IPS-NIHi7 (cell line): Measurements from ENCODE around the gene VPS45.
"Not testable (repeated sequence)": the region's sequence is repeated elsewhere in the genome, so short reads cannot be mapped to it uniquely, and the experiment has no call there.

Experiments
- DNase-seq: peaks from one replicate; pipeline ENCODE4 v3.0.0; 2012; ENCODE audit warnings: mixed read lengths; ENCODE audit errors: extremely low spot score

Gene VPS45, protein sequence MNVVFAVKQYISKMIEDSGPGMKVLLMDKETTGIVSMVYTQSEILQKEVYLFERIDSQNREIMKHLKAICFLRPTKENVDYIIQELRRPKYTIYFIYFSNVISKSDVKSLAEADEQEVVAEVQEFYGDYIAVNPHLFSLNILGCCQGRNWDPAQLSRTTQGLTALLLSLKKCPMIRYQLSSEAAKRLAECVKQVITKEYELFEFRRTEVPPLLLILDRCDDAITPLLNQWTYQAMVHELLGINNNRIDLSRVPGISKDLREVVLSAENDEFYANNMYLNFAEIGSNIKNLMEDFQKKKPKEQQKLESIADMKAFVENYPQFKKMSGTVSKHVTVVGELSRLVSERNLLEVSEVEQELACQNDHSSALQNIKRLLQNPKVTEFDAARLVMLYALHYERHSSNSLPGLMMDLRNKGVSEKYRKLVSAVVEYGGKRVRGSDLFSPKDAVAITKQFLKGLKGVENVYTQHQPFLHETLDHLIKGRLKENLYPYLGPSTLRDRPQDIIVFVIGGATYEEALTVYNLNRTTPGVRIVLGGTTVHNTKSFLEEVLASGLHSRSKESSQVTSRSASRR

DNA sequence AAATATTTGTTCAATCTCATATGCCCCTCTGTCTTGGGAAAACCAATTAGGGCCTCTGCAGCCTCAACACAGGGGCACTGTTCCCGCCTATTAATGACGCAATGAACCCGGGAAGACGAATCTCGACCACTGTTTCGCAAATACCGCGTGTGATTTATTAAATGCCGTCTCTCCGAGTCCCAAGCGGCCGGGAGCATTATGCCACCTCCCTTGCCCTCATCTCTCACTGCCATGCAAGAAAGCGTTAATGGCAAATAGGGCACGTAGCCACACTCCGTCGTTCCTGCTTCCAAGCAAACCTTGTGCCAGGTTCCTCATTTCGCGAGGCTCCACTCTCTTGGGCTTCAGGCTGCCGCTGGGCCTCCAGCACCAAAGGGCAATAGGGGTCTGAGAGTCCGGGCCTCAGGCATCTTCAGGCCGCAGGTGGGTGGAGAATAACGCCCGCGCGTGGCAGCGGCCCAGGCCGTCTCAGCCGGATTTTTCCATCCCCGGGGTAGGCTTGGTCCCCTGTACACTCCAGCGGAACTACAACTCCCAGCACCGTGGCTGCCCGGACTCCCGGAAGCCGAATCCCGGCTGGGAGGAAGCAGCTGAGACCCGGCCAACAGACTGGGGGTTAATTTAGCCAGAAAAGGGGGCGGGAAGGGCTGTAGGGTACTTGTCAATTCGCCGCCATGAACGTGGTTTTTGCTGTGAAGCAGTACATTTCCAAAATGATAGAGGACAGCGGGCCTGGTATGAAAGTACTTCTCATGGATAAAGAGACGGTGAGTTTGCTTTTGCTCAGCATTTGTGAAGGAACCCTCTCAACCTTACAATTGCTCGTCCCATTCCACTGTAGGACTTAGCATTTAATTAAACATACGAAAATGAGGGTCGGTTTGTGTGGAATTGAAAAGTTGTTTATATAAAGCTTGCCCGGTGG lies at the start of gene VPS45:
Gene VPS45 (plus strand): TSS at position 593 of the 925 bp plus-strand sequence. CDS start 82 bp downstream, at position 675.
- DNase-seq, result peak; percentile 93

DNA sequence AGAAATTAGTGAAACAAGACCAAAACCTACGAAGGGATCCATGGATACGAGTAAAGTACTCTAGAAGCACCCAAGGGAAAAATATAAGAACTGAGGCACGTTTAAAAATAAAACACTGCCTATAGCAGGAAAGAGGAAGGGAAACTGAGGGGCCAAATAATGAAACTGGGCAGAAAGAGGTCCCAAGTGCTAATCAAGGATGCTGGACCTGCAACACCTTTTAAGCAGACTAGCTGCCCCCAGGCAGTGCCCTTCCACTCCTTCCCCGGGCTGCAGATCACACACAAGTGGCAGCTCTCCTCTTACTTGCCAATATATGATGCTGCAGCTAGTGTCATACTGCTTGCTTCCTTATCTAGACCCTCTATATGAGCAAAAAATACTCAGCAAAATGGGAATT lies 49.4 kb upstream of the VPS45 start:
- no peak for DNase-seq

DNA sequence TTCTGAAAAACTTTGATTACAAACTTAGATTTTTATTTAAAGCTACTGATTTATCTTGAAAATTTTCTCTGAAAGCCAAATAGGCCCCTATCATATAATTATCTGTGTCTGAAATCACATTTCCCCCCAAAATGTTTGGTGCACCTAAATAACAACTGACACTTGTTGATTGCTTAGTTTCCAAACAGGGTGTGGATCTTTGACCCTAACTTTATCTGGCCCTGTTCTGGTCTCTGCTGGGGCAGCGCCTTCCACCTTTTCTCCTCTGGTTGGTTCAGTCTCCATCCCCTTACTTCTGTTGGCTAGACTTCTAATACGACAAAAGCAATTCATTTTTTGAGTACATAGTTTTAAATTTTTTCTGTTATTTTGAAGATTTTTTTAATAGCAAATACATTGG lies 46.9 kb upstream of the VPS45 start:
- no peak for DNase-seq

DNA sequence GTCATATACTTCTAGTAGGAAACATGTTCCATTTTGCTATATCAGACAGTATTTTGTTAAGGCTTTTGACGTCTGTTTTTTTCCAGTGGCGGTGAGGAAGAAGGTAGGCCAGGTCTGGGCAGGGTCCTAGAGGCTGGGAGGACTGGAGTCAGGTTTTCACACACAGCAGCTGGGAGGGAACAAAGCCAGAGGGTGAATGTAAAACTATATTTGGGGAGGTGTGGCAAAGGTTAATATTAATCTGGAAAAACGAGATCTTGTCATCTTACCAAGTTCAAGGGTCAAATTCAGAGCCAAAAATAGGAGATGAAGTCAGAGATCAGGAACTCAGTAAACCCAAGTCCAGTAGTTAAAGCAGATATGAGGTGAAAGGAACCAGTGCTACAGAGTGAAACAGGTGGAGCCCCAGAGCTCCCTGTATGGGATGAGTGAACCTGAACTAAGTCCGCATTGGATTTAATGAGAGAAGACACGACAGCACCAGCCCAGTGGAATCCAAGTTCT lies 46.3 kb upstream of the VPS45 start:
- no peak for DNase-seq

DNA sequence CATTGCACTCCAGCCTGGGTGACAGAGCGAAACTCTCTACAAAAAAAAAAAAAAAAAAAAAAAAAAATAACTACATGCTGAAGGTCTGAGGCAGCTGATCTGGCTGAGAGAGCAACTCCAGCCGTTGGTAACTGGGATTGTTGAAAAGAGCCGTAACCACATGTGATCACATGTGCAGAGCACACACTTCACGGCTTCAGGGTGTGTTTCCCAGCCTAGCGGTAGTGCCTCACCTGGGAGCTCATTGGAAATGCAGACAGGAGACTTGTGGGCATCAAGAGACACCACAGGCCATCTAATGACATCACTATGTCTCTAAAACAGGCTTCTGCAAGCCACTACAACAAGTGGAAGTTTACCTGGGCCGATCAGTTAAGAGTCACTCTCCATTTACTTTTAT lies 45.2 kb upstream of the VPS45 start:
- DNase-seq, result no peak

DNA sequence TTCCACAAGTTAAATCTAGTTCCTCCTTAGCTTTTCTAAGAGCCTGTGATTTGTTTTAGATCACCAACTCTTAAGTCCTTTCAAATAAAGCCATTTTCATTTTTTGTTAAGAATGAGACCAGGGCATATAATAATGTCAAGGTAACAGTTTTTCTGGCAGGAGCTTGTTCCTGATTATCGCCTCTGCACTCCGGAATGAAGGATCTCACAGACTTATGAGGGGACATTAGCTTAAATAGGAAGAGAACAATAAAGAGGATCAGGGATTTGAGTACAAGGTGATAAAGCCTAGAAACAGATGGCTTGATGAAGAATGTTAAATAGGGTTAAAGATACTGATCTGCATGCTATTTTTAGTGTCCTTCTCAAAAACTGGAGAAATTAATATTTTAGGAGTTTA lies 43.4 kb upstream of the VPS45 start:
- DNase-seq, result no peak

DNA sequence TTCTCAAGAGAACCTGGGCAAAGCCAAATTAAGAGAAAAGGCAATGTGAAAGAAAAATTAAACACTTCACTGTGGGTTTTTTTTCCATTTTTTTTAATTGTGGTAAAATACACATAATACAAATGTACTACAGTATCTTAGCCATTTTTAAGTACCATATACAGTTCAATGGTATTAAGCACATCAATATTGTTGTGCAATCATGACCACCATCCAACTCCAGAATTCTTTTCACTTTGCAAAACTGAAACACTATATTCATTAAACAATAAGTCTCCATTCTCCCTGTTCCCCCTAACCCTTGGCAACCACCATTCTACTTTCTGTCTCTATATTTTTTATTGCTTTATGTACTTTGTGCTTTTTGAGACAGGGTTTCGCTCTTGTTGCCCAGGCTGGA lies 39.3 kb upstream of the VPS45 start:
- DNase-seq, result no peak

DNA sequence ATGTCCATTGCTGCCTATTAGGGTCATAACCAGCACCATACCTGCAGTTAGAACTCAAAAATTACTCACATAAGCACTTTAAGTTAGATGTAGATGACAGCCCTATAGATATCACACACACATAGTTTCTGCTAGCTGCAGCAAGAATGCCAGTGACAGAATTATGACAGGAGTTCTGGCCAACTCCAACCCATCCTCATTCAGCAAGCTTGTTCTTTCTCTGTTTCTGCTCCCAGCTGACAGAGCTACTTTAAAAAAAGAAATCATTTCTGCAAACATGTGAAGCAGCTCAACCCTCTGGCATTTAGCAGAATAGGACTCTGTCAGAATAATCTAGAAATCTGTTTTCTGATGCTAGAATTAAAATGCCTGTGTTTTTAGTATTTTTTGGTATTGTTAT lies 33.2 kb upstream of the VPS45 start:
- DNase-seq, result no peak

DNA sequence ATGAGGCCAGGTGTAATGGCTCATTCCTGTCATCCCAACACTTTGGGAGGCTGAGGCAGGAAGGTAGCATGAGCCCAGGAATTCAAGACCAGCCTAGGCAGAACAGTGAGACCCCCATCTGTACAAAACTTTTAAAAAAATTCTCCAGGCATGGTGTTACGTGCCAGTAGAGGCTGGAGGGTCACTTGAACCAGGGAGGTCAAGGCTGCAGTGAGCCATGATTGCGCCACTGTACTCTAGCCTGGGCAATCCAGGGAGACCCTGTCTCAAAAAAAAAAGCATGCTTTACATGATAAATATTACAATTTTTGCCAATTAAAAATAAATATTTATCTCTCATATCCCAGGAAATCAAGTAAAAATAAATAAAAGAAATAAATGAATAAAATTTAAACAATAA lies 17.6 kb upstream of the VPS45 start:
- DNase-seq, result no peak

DNA sequence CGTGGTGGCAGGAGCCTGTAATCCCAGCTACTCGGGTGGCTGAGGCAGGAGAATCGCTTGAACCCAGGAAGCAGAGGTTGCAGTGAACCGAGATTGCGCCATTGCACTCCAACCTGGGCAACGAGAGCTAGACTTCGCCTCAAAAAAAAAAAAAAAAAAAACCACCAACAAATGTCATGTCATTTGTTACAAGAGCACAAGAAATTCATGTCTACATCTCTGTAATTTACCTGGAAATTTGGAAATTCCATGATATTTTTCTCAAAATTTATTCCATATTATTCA lies 16.5 kb upstream of the VPS45 start:
- no peak for DNase-seq

DNA sequence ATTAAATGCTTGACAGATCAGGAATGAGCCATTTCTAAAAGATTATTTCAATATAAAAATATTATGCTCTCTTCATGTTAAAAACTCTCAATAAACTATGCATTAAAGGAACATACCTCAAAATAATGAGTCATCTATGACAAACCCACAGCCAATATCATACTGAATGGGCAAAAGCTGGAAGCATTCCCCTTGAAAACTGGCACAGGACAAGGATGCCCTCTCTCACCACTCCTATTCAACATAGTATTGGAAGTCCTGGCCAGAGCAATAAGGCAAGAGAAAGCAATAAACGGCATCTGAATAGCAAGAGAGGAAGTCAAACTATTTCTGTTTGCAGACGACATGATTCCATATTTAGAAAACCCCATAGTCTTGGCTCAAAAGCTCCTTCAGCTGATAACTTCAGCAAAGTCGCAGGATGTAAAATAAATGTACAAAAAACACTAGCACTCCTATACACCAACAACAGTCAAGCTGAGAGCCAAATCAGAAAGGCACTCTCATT lies 15.6 kb upstream of the VPS45 start:
- not testable (repeated sequence) for DNase-seq

DNA sequence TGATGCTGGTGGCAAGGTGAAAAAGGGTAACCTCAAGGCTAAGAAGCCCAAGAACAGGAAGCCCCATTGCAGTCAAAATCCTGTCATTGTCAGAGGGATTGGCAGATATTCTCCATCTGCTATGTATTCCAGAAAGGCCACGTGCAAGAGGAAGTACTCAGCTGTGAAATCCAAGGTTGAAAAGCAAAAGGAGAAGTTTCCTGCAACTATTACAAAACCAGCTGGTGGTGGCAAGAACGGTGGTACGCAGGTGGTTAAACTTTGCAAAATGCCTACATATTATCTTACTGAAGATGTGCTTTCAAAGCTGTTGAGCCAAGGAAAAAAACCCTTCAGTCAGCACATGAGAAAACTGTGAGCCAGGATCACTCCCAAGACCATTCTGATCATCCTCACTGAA lies 13.7 kb upstream of the VPS45 start:
- no peak for DNase-seq

DNA sequence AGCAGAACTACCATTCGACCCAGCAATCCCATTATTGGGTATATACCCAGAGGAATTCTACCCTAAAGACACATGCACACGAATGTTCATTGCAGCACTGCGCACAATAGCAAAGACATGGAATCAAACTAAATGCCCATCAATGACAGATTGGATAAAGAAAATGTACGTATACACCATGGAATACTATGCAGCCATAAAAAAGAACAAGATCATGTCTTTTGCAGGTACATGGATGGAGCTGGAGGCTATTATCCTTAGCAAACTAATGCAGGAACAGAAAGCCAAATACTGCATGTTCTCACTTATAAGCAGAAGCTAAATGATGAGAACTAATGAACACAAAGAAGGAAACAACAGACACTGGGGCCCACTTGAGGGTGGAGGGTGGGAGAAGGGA lies 12.1 kb upstream of the VPS45 start:
- not testable (repeated sequence) for DNase-seq

DNA sequence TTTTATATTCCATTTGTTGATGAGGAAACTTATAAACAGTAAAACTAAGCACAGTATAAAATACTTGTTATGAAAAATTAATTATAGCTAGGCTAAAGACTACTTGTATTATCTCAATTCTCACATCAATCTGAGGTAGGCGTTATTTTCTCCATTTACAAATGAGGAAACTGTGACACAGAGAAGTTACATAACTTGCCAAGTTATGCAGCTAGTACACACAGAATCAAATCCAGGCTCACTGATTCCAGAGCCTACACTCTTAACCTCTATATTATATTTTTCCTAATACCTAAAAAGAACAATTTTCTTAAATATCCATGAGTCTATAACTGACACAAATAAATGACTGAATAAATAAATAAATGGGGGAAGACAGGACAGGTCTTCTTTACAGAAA lies 11.2 kb upstream of the VPS45 start:
- no peak for DNase-seq

DNA sequence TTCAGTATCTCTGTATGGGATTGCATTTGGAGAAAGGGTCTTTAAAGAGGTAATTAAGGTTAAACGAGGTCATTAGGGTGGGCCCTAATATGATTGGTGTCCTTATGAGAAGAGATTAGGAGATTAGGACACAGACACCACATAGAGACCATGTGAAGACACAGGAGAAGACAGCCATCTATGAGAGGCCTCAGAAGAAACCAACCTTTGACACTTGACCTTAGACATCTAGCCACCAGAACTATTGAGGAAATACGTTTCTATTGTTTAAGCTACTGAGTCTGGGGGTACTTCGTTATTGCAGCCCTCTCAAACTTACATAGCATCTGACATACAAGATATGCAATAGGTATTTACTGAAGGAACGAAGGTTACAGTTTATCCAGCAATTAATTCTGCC lies 7.3 kb upstream of the VPS45 start:
- no peak for DNase-seq

DNA sequence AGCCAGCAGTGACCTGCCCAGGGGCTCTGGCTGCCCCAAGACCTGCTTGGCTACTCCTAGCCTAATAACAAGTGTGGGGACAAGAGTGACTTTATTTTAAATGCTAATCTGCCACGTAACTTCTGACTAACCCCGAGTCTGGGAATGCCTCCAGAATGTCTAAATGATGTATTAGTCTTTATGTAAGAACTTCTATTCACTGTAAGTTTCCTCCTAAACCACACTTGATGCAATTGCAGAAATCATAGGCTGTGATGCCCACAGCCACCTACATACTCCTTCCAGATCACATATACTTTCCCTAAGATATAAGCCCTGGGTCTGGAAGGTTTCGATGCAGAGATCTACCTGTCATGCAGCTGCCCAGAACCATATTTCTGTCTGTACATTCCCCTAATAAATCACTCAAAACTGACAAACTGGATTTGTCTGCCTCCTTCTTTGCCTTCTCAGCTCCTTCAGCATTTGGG lies 5.9 kb upstream of the VPS45 start:
- DNase-seq, result no peak

DNA sequence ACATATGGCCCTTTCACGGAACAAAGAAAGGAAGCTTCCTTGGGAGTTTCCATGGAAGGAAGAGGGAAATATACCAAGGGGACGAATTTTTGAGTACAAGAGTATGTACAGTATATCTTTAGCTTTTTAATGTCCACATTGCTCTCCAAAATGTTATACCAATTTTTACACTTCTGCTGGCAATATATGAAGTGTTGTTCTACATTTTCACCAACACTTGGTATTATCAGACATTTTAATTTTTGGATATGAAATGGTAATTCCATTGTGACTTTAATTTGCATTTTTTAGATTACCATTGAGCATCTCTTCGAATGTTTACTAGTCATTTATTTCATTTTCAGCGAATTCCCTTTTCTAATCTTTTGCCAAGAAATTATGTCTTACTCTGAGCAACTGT lies 5.5 kb upstream of the VPS45 start:
- DNase-seq, result no peak

DNA sequence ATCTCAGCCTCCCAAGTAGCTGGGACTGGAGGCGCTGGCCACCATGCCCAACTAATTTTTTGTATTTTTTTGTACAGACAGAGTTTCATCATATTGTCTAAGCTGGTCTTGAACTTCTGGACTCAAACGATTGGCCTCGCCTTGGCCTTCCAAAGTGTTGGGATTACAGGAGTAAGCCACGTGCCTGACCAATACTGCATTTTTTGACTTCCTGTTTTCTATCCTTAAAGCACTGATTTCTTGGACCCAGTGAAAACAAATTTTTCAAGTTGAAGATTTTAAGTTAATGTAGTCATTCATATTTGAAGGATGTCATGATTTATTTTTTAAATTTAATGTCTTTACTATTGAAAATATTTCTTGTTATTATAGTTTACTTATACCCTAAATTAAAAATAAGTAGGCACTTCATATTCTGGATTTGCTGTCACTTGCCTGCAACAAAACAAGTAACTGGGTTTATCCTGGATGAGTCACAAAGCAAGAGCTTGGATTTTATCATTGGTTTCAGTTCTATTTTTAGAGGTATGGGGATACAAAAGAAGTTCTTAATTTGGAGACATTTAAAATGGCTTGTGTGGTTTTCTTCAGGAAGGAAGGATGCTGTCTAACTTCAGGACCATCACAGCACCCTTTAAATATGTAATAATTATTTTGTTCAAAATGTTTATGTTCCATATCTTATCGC lies 2.2 kb upstream of the VPS45 start:
- no peak for DNase-seq

DNA sequence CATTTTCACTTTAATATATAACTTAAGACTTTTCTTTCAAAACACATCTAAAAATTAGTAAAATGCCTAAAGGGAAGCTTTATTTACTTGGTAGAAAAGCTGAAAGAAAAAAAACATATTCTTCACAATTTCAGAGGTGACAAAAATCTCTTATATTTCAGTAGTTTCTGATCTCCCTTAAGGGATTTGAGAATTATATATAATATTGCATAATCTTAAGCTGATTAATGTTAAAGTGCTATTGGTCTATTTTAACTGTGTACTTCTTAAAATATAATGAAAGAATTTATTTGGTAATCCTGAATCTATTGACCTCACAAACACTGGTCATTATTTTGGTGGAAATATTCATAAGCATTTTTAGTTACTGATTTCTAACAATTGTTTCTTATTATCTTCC lies 1.2 kb upstream of the VPS45 start:
- no peak for DNase-seq

DNA sequence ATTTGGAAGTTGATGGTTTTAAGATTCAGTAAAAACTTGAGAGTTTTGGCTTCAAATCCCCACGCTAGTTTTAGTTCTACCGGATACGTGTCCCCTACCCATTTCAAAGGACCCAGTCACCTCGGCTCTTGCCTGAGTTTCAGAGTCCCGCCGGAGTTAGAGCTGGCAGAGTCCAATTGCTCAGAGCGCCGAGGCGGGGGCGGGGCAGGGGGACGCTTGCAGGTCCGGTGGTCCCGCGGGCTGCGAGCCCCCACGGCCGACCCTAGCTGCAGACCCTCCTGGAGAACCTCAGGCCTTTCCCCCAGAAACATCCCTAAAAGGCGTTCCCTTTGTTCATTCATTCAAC lies 765 bp upstream of the VPS45 start:
- peak; percentile 58 for DNase-seq

DNA sequence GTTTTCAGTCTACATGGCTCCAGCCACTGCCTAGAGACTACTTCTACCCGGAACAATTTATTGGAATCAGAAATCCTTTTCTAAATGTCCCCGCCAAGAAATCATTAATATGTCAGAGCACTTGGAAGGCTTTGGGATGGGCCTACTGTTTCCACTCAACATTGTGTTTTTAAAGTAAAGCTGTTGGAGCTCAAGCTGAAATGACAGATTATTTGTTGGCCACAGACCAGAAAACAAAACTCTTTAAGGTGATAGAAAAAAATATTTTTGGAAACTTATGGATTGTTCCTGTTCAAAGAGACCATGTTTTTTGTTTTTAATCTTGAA lies 496 bp downstream of the VPS45 start:
- DNase-seq, result no peak

DNA sequence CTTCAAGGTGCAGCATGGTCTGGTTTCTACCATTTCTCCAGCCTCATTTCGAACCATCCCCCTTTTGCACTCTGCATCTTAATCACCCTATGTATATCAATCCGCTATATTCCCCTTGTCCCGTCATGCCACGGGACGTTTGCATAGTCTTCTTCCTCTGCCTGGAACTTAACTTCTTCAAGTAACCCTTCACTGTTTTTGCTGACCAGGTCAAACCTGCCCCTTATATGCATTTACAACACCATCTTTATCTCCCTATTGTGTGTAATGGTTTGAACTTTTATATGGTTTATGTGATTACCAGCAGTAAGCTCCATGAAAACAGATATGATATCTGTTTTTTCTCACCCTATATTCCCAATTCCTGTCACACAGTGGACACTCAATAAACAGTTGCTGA lies 2.3 kb downstream of the VPS45 start:
- DNase-seq, result no peak
